Activated T-cell treated with anti-CD3 and anti-CD28 coated beads, Interleukin-2, amount 50 U/mL, for 72 hours (primary cell): ENCODE results near the gene HMGB1. TPM values are rescaled to one million over a fixed set of nuclear protein-coding genes. Genes with fewer than 3 reads are reported as not detected.

Source experiments
- ATAC-seq, 2 donors: fragments of 150-1000 bp; cut with Tn5 transposase; replicated peaks in 1 of 2; 2 replicates each; pipeline ENCODE4 v1.10.0; 2021; ENCODE audit warnings: moderate library complexity in 2 of 2, mild to moderate bottlenecking in 1 of 2
- DNase-seq, 2 donors: peaks; one replicate each; pipeline ENCODE4 v3.0.0; 2021 to 2022; ENCODE audit warnings: mixed read lengths in 1 of 2
- H3K27ac Mint-ChIP-seq: one replicate; pipeline ENCODE4 v1.8.0; 2022; ENCODE audit warnings: mild to moderate bottlenecking, moderate library complexity, mixed read lengths
- H3K27me3 Mint-ChIP-seq: one replicate; pipeline ENCODE4 v1.8.0; 2022; ENCODE audit warnings: low read depth, mixed read lengths
- H3K36me3 Mint-ChIP-seq, 2 donors: one replicate each; pipeline ENCODE4 v1.8.0; 2022; ENCODE audit warnings: mixed read lengths in 2 of 2, mild to moderate bottlenecking in 1 of 2; ENCODE audit not compliant: insufficient read depth in 2 of 2
- H3K4me1 Mint-ChIP-seq: one replicate; pipeline ENCODE4 v1.8.0; 2022; ENCODE audit warnings: low read depth, mixed read lengths
- H3K4me3 Mint-ChIP-seq, 2 donors: one replicate each; pipeline ENCODE4 v1.8.0; 2022; ENCODE audit warnings: mild to moderate bottlenecking in 2 of 2, mixed read lengths in 2 of 2, moderate library complexity in 2 of 2
- H3K9me3 Mint-ChIP-seq, 2 donors: one replicate each; pipeline ENCODE4 v1.8.0; 2022; ENCODE audit warnings: mixed read lengths in 2 of 2
- total RNA-seq, 2 donors: library from RNA; stranded (reverse); gene quantifications; one replicate each; pipeline ENCODE4 v1.2.3, GENCODE V29; 2022

HMGB1 gene
- total RNA-seq, 2 donors from 2014 or later, result 418 to 596 TPM

- ATAC-seq (no peak), DNase-seq (no peak)
- Mint-ChIP-seq H3K9me3 (no peaks in the 10 kb centered on the region), H3K27ac (no peak overlapping the region), H3K36me3 (no peaks in the 10 kb centered on the region), H3K4me1 (no peaks in the 10 kb centered on the region), H3K27me3 (no peaks in the 10 kb centered on the region), H3K4me3 (no peak overlapping the region)
Observed at GRCh38 chr13:30481241-30481760, 15.6 kb upstream of the HMGB1 start.

DNA sequence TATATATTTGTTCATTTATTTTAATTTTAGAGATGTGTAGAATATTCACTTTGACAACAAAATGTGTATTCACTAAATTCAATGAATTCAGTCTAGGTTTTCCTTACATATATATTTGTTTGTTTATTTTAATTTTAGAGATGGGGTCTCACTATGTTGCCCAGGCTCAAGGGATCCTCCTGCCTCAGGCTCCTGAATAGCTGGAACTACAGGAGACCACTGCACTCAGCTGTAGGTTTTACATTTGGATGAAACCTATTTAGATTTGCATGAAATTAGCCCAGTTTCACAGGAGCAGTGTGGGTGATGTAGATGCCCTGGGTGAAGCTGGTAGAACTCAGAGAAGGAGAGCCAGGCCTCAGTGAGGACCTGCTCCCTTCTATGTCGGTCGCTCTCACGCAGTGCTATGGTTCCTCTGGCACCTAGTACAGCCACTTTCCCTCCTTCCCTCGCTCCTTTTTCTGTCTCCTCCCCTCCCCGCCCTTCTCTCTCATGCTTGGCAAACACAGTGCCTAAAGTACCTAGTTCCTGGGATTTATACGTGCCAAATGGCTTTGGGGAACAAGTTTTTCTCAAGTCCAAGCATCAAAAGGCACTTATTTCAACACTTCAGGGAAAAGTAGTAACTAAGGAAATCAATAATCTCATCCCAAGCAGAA lies 14.7 kb upstream of the HMGB1 start:
- H3K36me3 Mint-ChIP-seq, result no peaks in the 10 kb centered on the region
- no peak overlapping the region for H3K4me3 Mint-ChIP-seq

DNA sequence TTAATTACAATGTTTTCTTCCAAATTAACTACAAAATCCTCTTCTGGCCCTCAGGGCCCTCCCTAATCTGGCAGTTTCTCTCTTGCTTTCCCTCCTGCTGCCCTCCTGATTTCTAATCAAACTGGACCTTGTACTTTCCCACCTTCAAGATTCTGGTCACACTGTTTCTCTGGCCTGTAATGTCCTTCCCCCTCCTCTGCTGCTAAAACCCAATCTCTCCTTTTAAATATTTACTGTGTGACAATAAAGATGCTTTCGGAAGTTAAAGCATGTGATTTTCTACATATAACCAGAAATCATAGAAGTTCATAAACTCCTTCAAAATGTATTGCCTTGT lies 14.1 kb upstream of the HMGB1 start:
- no peaks in the 10 kb centered on the region for H3K4me1 Mint-ChIP-seq
- no peaks in the 10 kb centered on the region for H3K36me3 Mint-ChIP-seq
- ATAC-seq (no peak), DNase-seq (no peak)
- no peak overlapping the region for H3K27ac Mint-ChIP-seq
- H3K4me3 Mint-ChIP-seq, result no peak overlapping the region
- no peaks in the 10 kb centered on the region for H3K27me3 Mint-ChIP-seq
- no peaks in the 10 kb centered on the region for H3K9me3 Mint-ChIP-seq

More for the DNA sequence above, 14.7 kb upstream of the HMGB1 start:
- Mint-ChIP-seq H3K27me3 (no peaks in the 10 kb centered on the region), H3K27ac (no peak overlapping the region), H3K4me1 (no peaks in the 10 kb centered on the region), H3K9me3 (no peaks in the 10 kb centered on the region)
- DNase-seq, result no peak
- ATAC-seq, result no peak

GRCh38 chr13:30479154-30479882 lies 13.6 kb upstream of the HMGB1 start:
- DNase-seq (no peak), ATAC-seq (no peak)
- no peak overlapping the region for H3K4me3 Mint-ChIP-seq
- no peaks in the 10 kb centered on the region for H3K36me3 Mint-ChIP-seq
- H3K27me3 Mint-ChIP-seq, result no peaks in the 10 kb centered on the region
- no peaks in the 10 kb centered on the region for H3K9me3 Mint-ChIP-seq
- H3K4me1 Mint-ChIP-seq, result no peaks in the 10 kb centered on the region
- H3K27ac Mint-ChIP-seq, result no peak overlapping the region

- H3K27ac Mint-ChIP-seq, result no peak overlapping the region
- ATAC-seq (no peak), DNase-seq (no peak)
- H3K9me3 Mint-ChIP-seq, result no peaks in the 10 kb centered on the region
- no peaks in the 10 kb centered on the region for H3K4me1 Mint-ChIP-seq
- no peaks in the 10 kb centered on the region for H3K36me3 Mint-ChIP-seq
- H3K4me3 Mint-ChIP-seq, result no peak overlapping the region
- H3K27me3 Mint-ChIP-seq, result no peaks in the 10 kb centered on the region
Observed at GRCh38 chr13:30477346-30478195, 11.8 kb upstream of the HMGB1 start.

GRCh38 chr13:30473675-30474074 lies 7.9 kb upstream of the HMGB1 start:
- ATAC-seq, result no peak
- no peak overlapping the region for H3K4me3 Mint-ChIP-seq
- H3K27ac Mint-ChIP-seq, result no peak overlapping the region

DNA sequence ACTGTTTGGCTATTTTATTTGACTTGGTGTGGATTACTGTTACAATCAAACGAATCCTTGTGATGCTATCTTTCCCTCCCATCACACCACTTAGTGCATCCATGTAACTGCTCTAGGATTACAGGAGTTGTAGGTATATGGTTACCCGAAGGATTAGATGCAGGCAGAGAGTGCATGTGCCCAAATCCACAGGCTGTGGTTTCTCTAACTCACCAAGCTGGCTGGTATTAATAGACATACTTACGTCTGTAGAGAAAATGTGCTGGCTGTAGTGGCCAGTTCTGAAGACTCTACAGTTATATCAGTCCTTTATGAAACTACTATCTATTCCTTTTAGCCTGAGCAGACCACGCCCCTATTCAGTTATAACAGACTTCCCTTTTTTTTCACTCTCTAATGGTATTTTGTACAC lies 1.1 kb upstream of the HMGB1 start:
- Mint-ChIP-seq H3K4me1 (peaks cover 40% of the 10 kb centered on the region), H3K27ac (peak overlapping the region; percentile 98)
- DNase-seq, result no peak

More at GRCh38 chr13:30473675-30474074, 7.9 kb upstream of the HMGB1 start:
- H3K27me3 Mint-ChIP-seq, result no peaks in the 10 kb centered on the region
- H3K36me3 Mint-ChIP-seq, result no peaks in the 10 kb centered on the region
- H3K9me3 Mint-ChIP-seq, result no peaks in the 10 kb centered on the region
- no peak for DNase-seq
- H3K4me1 Mint-ChIP-seq, result peaks cover 2% of the 10 kb centered on the region

DNA sequence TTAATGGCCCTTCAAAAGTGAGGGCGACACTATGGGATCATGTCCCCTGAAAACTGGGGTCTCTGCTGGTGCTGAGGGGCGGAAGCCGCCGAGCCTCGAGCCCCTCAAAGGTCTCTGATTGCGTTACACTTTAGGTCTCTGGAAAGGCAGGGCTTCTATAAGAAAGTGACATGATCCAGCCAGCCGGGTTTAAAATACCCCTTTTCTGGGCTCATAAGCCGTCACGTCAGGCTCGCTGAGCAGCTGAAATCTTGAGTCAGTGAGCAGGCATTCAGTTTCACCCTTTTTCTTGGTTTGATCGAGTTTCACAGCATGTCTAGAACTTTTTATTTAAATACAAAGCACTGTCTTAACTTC lies 600 bp upstream of the HMGB1 start:
- H3K36me3 Mint-ChIP-seq, result peaks cover 12 to 22% of the 10 kb centered on the region in 2 donors
- H3K27ac Mint-ChIP-seq, result peak overlapping the region; percentile 98
- ATAC-seq (no peak), DNase-seq (peak; percentile 36 to 38)
- H3K9me3 Mint-ChIP-seq, result no peaks in the 10 kb centered on the region
- H3K27me3 Mint-ChIP-seq, result no peaks in the 10 kb centered on the region
- peaks cover 44% of the 10 kb centered on the region for H3K4me1 Mint-ChIP-seq
- peak overlapping the region; percentile 94 to 96 for H3K4me3 Mint-ChIP-seq

More for the DNA sequence above, 1.1 kb upstream of the HMGB1 start:
- Mint-ChIP-seq H3K9me3 (no peaks in the 10 kb centered on the region), H3K36me3 (peaks cover 10 to 19% of the 10 kb centered on the region in 2 donors), H3K27me3 (no peaks in the 10 kb centered on the region), H3K4me3 (peak overlapping the region; percentile 94 to 96)
- no peak for ATAC-seq

DNA sequence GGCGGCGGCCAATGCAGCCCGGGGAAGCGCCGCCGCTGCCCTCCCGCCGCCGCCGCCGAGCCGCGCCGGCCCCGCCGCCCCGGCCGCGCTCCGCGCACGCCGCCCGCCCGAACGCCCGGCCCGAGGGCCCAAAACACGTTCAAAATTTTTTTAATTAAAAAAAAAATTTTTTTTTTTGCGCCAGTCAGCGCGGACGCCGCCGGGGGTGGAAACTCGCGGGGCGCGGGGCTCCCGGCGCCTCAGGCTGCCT lies 468 bp downstream of the HMGB1 start:
- Mint-ChIP-seq H3K27ac (no peak overlapping the region), H3K27me3 (no peaks in the 10 kb centered on the region), H3K36me3 (peaks cover 13 to 25% of the 10 kb centered on the region in 2 donors), H3K9me3 (no peaks in the 10 kb centered on the region), H3K4me3 (no peak overlapping the region), H3K4me1 (peaks cover 47% of the 10 kb centered on the region)
- ATAC-seq (no peak), DNase-seq (peak in 1 of 2 donors; percentile 14)

DNA sequence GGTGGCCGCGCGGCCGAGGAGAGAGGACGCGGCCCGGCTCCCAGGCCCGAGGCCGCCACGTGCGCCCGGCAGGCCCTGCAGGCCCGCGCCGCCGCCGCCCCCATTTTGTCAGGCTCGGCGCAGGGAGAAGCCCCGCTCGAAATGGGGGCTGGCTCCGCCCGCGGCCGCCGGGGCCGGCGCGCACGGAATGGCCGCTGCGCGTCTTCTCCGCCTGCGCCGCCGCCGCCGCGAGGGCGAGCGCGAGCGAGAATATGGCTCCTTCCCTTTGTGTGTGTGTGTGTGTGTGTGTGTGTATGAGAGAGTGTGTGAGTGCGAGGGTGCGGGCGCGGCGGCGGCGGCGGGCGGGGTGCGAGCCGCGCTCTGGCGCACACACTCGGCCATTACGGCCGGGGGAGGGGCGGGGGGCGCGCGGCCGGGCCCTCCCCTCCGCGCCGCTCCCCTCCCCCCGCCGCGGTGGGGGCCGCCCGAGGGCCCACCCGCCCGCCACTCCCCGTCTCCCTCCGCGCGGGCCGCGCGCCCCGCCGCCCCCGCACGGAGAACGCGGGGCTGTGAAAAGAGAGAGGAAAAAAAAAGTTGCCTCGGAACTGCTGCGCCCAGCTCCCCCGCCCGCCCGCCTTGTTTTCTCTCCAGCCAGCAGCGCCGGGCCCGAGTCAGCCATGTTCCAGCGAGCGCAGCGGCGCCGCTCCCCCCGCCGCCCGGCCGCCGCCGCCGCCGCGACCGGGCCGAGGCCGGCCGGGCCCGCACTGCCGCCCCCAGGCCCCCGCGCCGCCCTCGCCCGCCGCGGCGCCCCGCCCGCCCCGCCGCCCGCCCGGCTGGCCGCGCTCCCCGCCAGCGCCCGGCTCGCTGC lies 1.0 kb downstream of the HMGB1 start:
- peak overlapping the region; percentile 81 to 93 for H3K4me3 Mint-ChIP-seq
- peak overlapping the region; percentile 83 for H3K27ac Mint-ChIP-seq

DNA sequence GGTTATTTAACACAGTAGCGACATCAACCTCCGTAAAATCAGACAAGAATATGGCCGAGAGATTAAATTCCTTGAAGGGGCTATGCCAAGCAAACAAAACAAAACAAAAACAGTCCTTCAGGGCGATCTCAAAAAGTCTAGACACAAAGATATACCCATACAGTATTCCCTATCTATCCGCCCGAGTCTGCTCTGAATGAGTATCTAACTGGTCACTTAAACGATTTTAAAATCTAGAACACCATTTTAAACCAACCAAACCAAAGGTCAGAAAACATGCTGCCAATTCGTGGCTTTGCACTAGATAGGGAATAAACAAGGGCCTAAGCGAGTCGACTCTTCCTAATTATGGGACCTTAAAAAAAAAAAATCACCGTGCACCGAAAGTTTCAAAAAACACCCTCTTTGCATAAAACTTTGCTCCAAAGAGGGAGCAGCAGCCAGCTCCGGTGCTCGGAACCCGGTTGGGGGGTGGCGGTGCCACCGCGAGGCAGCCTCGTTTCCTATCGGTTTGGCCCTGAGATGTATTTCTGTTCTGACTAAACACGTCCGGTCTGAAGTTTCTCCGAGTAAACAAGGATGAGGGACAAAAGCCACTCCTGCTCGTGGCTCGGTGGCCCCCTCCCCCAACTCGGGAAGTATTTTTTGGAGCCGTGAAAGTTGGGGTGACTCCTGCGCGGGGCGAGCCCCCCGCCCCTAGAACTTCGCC lies 1.8 kb downstream of the HMGB1 start:
- Mint-ChIP-seq H3K4me3 (peak overlapping the region; percentile 81 to 93), H3K9me3 (no peaks in the 10 kb centered on the region), H3K27ac (peak overlapping the region; percentile 78), H3K27me3 (no peaks in the 10 kb centered on the region), H3K4me1 (peaks cover 57% of the 10 kb centered on the region), H3K36me3 (peaks cover 16 to 33% of the 10 kb centered on the region in 2 donors)
- DNase-seq (peak; percentile 84 to 85), ATAC-seq (peak; percentile 44 to 50)

More for the DNA sequence above, 1.0 kb downstream of the HMGB1 start:
- Mint-ChIP-seq H3K9me3 (no peaks in the 10 kb centered on the region), H3K27me3 (no peaks in the 10 kb centered on the region), H3K4me1 (peaks cover 49% of the 10 kb centered on the region), H3K36me3 (peaks cover 13 to 26% of the 10 kb centered on the region in 2 donors)
- ATAC-seq (peak; percentile 45 to 59), DNase-seq (peak; percentile 80 to 84)
